Esophagus squamous epithelium (tissue), 5 donors: ENCODE measurements around the gene NGB. TPM values are rescaled to one million over a fixed set of nuclear protein-coding genes. Genes with fewer than 3 reads are reported as not detected.
"Not testable (repeated sequence)": the region's sequence is repeated elsewhere in the genome, so short reads cannot be mapped to it uniquely, and the experiment has no call there.

Experiments used
- DNase-seq: peaks from one replicate; lab custom pipeline; 2025; lab: John Stamatoyannopoulos, UW
- H3K27ac ChIP-seq, 4 donors: fragments of 200-600 bp; sonication (generic); one replicate each; pipeline ENCODE4 v1.5.1; 2016 to 2019; ENCODE audit warnings: mild to moderate bottlenecking in 1 of 4
- H3K27me3 ChIP-seq, 4 donors: fragments of 200-600 bp; sonication (generic); 1 replicate in 3 of 4; 2 replicates in 1 of 4; pipeline versions ENCODE4 v1.5.1 to v1.6.0; 2017 to 2021; ENCODE audit warnings: antibody characterized with exemption in 1 of 4
- H3K36me3 ChIP-seq, 3 donors: fragments of 200-600 bp; sonication (generic); one replicate each; pipeline ENCODE4 v1.5.1; 2016 to 2019
- H3K4me1 ChIP-seq, 3 donors: fragments of 200-600 bp; sonication (generic); one replicate each; pipeline ENCODE4 v1.5.1; 2017 to 2019
- H3K4me3 ChIP-seq, 4 donors: fragments of 200-600 bp; sonication (generic); 1 replicate in 3 of 4; 2 replicates in 1 of 4; pipeline ENCODE4 v1.5.1; 2016 to 2019; ENCODE audit warnings: mild to moderate bottlenecking in 2 of 4, moderate library complexity in 1 of 4
- H3K9me3 ChIP-seq, 3 donors: fragments of 200-600 bp; sonication (generic); one replicate each; pipeline ENCODE4 v1.5.1; 2016 to 2019
- POLR2A ChIP-seq, 4 donors: fragments of 450-650 bp; IDR thresholded peaks; one replicate each; pipeline ENCODE4 v1.6.1; 2017; ENCODE audit warnings: antibody characterized with exemption in 4 of 4, mild to moderate bottlenecking in 4 of 4, moderate library complexity in 3 of 4
- WGBS, 2 donors: methylation state at CpG; one replicate each; pipeline ENCODE4 v1.1.5; 2018; 5-methylcytosine and 5-hydroxymethylcytosine counted together
- intact Hi-C: fragments of 100-400 bp; cut with DNase I; formaldehyde crosslinking; loops from one replicate; pipeline ENCODE4 v1.15.0; 2022
- total RNA-seq, 4 donors: library from RNA; depleted of rRNA; stranded (reverse); fragments of >200 nt; gene quantifications; one replicate each; pipeline ENCODE4 v1.1.0, GENCODE V29; 2016
- TF ChIP-seq, protein P1 (sequence below), 6 experiments: fragments of 450-650 bp in 4 of 6; fragments of 200-600 bp in 2 of 6; sonication (generic) in 2 of 6; IDR thresholded peaks; one replicate each; pipeline ENCODE4 v1.5.1; 2016 to 2019; ENCODE audit warnings: antibody characterized with exemption in 6 of 6, mild to moderate bottlenecking in 4 of 6, moderate library complexity in 4 of 6
- donor health status: DM: yes; HTN: yes; CAD: no.

The NGB gene, protein sequence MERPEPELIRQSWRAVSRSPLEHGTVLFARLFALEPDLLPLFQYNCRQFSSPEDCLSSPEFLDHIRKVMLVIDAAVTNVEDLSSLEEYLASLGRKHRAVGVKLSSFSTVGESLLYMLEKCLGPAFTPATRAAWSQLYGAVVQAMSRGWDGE
- total RNA-seq, result not detected

DNA sequence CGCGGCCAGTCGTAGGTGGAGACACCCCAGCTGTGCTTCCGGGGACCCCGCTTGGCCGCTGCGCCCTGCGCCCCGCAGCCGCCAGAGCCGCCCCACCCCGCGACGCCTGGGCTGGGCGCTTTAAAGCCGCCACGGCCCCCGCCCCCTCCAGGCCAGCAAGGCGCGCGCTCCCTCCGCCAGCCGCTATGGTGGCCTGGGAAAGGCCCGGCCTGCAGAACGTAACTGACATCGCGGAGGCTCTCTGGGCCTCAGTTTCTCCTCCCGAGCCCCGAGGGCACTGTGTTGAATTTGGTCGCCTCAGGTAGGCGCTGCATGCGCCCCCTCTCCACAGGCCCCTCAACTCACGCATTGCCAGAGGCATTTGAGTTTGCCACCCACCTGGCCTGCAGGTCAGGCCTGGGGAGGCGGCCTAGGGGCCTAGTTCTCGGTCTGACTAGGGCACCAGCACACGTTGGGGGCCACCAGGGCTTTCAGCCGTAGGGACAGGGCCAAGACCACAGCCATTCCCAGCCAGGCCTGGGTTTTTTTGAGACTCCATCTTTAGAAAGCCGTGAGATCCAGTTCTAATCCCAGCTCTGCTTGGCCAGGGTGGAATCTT, at the start of gene NGB:
Gene NGB, minus strand, starts transcription at position 94 of the 598 bp plus-strand sequence. CDS start 269 bp downstream, outside the sequence.
- TF ChIP-seq POLR2A (IDR thresholded peaks at IDR 0.05), result no peak
- TF ChIP-seq, protein P1, sequence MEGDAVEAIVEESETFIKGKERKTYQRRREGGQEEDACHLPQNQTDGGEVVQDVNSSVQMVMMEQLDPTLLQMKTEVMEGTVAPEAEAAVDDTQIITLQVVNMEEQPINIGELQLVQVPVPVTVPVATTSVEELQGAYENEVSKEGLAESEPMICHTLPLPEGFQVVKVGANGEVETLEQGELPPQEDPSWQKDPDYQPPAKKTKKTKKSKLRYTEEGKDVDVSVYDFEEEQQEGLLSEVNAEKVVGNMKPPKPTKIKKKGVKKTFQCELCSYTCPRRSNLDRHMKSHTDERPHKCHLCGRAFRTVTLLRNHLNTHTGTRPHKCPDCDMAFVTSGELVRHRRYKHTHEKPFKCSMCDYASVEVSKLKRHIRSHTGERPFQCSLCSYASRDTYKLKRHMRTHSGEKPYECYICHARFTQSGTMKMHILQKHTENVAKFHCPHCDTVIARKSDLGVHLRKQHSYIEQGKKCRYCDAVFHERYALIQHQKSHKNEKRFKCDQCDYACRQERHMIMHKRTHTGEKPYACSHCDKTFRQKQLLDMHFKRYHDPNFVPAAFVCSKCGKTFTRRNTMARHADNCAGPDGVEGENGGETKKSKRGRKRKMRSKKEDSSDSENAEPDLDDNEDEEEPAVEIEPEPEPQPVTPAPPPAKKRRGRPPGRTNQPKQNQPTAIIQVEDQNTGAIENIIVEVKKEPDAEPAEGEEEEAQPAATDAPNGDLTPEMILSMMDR (IDR thresholded peaks at IDR 0.05), result no peak
- intact Hi-C loops, result no loop called here
- H3K36me3 ChIP-seq, result peaks cover 0 to 4% (median 0%) of the 10 kb centered on the region in 3 donors
- H3K4me3 ChIP-seq, result peak within 1 kb of the TSS in 3 of 4 donors; percentile 5 to 41 (median 27)
- H3K27me3 ChIP-seq, result peaks cover 11 to 67% (median 14%) of the 10 kb centered on the region in 4 donors
- peaks cover 0 to 7% (median 6%) of the 10 kb centered on the region in 3 donors for H3K9me3 ChIP-seq
- H3K4me1 ChIP-seq, result peaks cover 5 to 23% (median 11%) of the 10 kb centered on the region in 3 donors
- DNase-seq, result no peak
- 62 to 80% methylated on average over 1 to 4 of the region's 38 CpGs for WGBS, 2 donors
- no peak within 1 kb of the TSS for H3K27ac ChIP-seq

DNA sequence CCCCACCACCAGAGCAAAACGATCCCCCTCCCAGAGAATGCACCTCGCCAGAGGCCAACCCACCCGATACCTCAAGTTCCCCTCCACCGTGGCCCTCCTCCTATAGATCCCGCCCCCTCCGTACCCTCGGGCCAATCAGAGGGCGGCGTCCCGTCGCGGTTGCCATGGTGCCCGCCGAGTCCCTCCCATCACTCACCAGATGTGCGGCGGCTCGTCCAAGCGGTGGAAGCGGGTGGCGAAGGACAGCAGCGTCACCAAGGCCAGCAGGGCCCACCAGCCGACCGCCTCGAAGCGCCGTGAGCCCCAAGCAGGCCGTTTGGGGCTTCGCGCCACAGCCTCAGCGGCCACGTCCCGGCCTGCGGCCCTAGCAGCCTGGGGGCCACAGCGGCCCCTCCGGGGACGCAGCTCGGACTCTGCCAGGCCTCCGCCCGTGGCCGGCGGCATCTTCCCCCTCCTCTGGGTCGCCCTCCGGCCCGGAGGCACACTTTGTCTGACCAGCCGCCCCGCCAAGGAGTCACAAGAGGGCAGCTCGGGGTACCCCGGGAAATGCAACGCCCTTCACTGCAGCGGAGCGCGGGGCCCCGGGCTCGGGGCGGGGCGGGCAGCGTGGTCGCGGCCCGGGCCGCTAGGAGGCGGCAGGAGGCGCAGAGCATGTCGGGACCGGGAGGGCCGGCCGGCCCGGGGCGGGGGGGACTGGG, 49.4 kb upstream of the NGB start, which contains the start of gene POMT2:
Gene POMT2, minus strand, starts transcription at position 646 of the 698 bp plus-strand sequence. Its CDS starts 202 bp downstream, at position 444.
- Histone ChIP-seq H3K4me1 (peaks cover 5 to 32% (median 11%) of the 10 kb centered on the region in 3 donors), H3K36me3 (no peaks in the 10 kb centered on the region), H3K9me3 (no peaks in the 10 kb centered on the region), H3K27ac (peak within 1 kb of the TSS; percentile 96 to 99 (median 99)), H3K4me3 (peak within 1 kb of the TSS; percentile 81 to 100 (median 99)), H3K27me3 (no peaks in the 10 kb centered on the region)
- peak; percentile 82 for DNase-seq
- intact Hi-C loops, result no loop called here
- TF ChIP-seq, protein P1 (IDR thresholded peaks at IDR 0.05), result peak; percentile 31 to 74 (median 68)
- TF ChIP-seq POLR2A (IDR thresholded peaks at IDR 0.05), result peak in 2 of 4 donors; percentile 27 to 57
- 0% methylated on average over 12 of the region's 69 CpGs; no CpG with 5 or more reads in 1 of the 2 donors for WGBS, 2 donors

DNA sequence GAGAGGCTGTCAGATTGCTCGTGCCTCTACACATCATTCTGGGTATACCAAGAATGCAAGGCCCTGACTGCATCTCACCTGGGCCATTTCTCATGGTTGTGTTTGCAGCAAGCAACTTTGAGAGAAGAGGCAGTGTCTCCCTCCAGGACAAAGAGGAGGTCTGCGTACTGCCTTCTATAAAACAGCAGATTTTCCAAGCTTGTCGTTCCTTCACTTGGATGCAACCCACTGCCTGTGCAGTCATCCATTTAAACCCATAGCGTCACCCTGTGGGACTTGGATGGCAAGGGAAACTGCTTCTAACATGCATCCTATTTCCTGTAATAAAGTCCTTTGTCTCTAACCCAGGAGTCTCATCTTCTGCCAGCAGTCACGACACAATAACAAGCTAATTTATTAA, 48.4 kb upstream of the NGB start:
- Histone ChIP-seq H3K27ac (peak overlapping the region in 1 of 4 donors; percentile 99), H3K4me1 (peaks cover 8 to 42% (median 11%) of the 10 kb centered on the region in 3 donors), H3K9me3 (no peaks in the 10 kb centered on the region), H3K36me3 (no peaks in the 10 kb centered on the region), H3K27me3 (no peaks in the 10 kb centered on the region), H3K4me3 (peak overlapping the region in 3 of 4 donors; percentile 81 to 100 (median 99))
- 40 to 46% methylated on average over 4 to 5 of the region's 5 CpGs for WGBS, 2 donors
- intact Hi-C loops, result loop anchor here (10.0 kb wide), 1 partner anchor 445 kb away; no protein-coding TSS in a partner anchor
- TF ChIP-seq, protein P1 (IDR thresholded peaks at IDR 0.05), result no peak
- TF ChIP-seq POLR2A (IDR thresholded peaks at IDR 0.05), result no peak
- DNase-seq, result no peak

DNA sequence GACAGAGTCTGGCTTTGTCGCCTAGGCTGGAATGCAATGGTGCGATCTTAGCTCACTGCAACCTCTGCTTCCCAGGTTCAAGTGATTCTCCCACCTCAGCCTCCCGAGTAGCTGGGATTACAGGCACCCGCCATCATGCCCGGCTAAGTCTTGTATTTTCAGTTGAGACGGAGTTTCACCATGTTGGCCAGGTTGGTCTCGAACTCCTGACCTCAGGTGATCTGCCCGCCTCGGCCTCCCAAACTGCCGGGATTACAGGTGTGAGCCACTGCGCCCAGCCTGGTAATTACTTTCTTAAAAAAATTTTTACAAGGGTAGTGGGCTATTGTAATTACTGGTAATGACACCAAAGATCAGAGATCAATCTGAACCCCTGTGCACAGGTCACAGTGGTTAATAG, 47.8 kb upstream of the NGB start:
- not testable (repeated sequence) for H3K4me3 ChIP-seq, DNase-seq, H3K27me3 ChIP-seq, H3K36me3 ChIP-seq, H3K9me3 ChIP-seq, H3K27ac ChIP-seq
- H3K4me1 ChIP-seq, result peaks cover 12 to 49% (median 15%) of the 10 kb centered on the region in 3 donors
- WGBS, 2 donors, result 92% methylated on average over 8 to 11 of the region's 11 CpGs
- intact Hi-C loops, result loop anchor here (10.0 kb wide), 1 partner anchor 444 kb away; no protein-coding TSS in a partner anchor

DNA sequence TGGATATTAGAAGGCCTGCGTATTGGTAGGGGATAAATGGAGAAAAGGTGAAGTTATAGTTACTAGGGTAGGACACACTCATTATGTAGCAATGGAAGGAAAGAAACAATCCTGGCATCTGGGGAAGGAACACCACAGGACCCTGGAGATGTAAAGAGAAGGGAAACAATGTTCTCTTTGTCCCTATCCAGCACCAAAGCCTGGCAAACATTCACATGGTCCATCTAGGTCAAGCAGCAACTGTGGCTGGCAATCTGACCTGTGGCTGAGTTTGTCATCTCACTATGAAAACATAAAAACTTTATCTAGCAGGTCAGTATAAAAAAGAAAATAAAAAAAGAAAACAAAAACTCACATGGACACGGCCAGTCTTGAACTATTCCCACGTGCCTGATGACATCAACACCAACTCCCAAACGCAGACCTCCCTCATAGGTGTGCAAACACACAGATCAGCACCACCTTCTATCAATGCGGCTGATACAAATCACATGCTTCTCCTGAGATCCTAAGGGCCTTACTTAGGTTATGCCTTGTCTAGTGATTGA, 47.1 kb upstream of the NGB start:
- Histone ChIP-seq H3K27ac (no peak overlapping the region), H3K4me3 (no peak overlapping the region), H3K9me3 (no peaks in the 10 kb centered on the region), H3K27me3 (no peaks in the 10 kb centered on the region), H3K36me3 (no peaks in the 10 kb centered on the region), H3K4me1 (peaks cover 12 to 55% (median 20%) of the 10 kb centered on the region in 3 donors)
- intact Hi-C loops, result loop anchor here (10.0 kb wide), 1 partner anchor 443 kb away; no protein-coding TSS in a partner anchor
- no peak for DNase-seq
- TF ChIP-seq, protein P1 (IDR thresholded peaks at IDR 0.05), result no peak
- TF ChIP-seq POLR2A (IDR thresholded peaks at IDR 0.05), result no peak
- WGBS, 2 donors, result 74 to 75% methylated on average over 5 of the region's 5 CpGs
